Ascending aorta (tissue), 2 donors: Measurements from ENCODE around the gene WIF1. TPM values are rescaled to one million over a fixed set of nuclear protein-coding genes. Genes with fewer than 3 reads are reported as not detected.

Experiments used
- DNase-seq, 2 donors: peaks; one replicate each; pipeline ENCODE4 v3.0.0-alpha.2; 2019; ENCODE audit warnings: low spot score in 2 of 2
- H3K27ac ChIP-seq, 2 donors: fragments of 200-600 bp; sonication (generic); one replicate each; pipeline ENCODE4 v1.5.1; 2016 to 2017; ENCODE audit warnings: mild to moderate bottlenecking in 1 of 2
- H3K27me3 ChIP-seq: fragments of 200-600 bp; sonication (generic); one replicate; pipeline ENCODE4 v1.5.1; 2017
- H3K36me3 ChIP-seq, 2 donors: fragments of 200-600 bp; sonication (generic); one replicate each; pipeline ENCODE4 v1.5.1; 2016
- H3K4me1 ChIP-seq, 2 donors: fragments of 200-600 bp; sonication (generic); one replicate each; pipeline ENCODE4 v1.5.1; 2016 to 2017; ENCODE audit warnings: mild to moderate bottlenecking in 1 of 2
- H3K4me3 ChIP-seq, 2 donors: fragments of 200-600 bp; sonication (generic); one replicate each; pipeline ENCODE4 v1.5.1; 2016 to 2017; ENCODE audit warnings: mild to moderate bottlenecking in 1 of 2
- H3K9me3 ChIP-seq, 2 donors: fragments of 200-600 bp; sonication (generic); one replicate each; pipeline ENCODE4 v1.5.1; 2016
- intact Hi-C: fragments of 100-400 bp; cut with DNase I; formaldehyde crosslinking; loops from one replicate; pipeline ENCODE4 v1.15.1; 2023
- total RNA-seq: library from RNA; depleted of rRNA; stranded (reverse); fragments of >200 nt; gene quantifications from one replicate; pipeline ENCODE4 v1.1.0, GENCODE V29; 2016
- TF ChIP-seq, protein P1 (sequence below), 3 experiments: fragments of 200-600 bp in 2 of 3; fragments of 450-650 bp in 1 of 3; sonication (generic) in 2 of 3; IDR thresholded peaks; one replicate each; pipeline ENCODE4 v1.5.1; 2016 to 2019; ENCODE audit warnings: antibody characterized with exemption in 3 of 3, mild to moderate bottlenecking in 1 of 3, moderate library complexity in 1 of 3

Gene WIF1, protein sequence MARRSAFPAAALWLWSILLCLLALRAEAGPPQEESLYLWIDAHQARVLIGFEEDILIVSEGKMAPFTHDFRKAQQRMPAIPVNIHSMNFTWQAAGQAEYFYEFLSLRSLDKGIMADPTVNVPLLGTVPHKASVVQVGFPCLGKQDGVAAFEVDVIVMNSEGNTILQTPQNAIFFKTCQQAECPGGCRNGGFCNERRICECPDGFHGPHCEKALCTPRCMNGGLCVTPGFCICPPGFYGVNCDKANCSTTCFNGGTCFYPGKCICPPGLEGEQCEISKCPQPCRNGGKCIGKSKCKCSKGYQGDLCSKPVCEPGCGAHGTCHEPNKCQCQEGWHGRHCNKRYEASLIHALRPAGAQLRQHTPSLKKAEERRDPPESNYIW
- total RNA-seq = not detected

DNA sequence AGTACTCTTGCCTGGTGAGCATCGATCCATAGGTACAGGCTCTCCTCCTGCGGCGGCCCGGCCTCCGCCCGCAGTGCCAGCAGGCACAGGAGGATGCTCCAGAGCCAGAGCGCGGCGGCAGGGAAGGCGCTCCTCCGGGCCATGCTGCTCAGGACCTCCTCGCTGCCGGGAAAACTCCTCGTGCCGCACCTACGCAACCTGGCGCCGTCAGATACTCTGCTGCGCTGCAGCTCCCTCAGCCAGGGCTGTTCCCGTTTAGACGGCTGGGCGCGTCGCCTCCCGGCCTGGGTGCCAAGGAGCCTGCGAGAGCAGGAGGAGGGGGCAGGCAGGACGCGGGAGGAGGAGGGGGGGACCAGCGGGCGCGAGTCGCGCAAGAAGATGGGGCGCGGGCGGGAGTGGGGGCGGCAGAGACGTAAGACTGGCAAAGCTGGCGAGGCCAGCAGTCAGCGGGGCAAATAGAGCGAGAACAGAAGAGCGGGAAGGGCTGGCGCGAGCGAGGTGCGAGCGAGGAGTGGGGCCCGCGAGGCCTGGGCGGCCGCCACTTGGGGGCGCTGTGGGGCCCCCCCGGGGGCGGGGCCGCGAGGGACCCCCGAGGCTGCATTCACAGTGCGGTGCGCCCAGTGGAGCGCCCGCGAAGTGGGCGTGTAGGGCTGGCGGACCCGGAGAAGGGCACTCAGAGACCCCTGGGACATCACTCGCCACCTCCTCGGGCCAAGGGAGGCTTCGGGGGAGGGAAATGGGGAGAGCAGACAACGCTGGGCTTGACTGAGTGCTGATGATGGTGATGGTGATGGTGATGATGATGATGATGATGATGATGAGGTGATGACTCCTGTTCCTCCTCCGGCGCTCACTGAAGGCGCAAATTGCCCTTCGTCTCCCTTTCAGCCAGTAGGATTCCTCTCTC is at the start of gene WIF1:
TSS of gene WIF1 (minus strand) at position 257 of the 907 bp plus-strand sequence. CDS start at position 143, 114 bp downstream.
- Histone ChIP-seq H3K4me1 (peaks cover 5 to 8% of the 10 kb centered on the region in 2 donors), H3K27me3 (peaks cover 11% of the 10 kb centered on the region), H3K4me3 (peak within 1 kb of the TSS; percentile 48 to 50), H3K27ac (no peak within 1 kb of the TSS), H3K36me3 (no peaks in the 10 kb centered on the region), H3K9me3 (no peaks in the 10 kb centered on the region)
- DNase-seq = no peak
- TF ChIP-seq, protein P1, sequence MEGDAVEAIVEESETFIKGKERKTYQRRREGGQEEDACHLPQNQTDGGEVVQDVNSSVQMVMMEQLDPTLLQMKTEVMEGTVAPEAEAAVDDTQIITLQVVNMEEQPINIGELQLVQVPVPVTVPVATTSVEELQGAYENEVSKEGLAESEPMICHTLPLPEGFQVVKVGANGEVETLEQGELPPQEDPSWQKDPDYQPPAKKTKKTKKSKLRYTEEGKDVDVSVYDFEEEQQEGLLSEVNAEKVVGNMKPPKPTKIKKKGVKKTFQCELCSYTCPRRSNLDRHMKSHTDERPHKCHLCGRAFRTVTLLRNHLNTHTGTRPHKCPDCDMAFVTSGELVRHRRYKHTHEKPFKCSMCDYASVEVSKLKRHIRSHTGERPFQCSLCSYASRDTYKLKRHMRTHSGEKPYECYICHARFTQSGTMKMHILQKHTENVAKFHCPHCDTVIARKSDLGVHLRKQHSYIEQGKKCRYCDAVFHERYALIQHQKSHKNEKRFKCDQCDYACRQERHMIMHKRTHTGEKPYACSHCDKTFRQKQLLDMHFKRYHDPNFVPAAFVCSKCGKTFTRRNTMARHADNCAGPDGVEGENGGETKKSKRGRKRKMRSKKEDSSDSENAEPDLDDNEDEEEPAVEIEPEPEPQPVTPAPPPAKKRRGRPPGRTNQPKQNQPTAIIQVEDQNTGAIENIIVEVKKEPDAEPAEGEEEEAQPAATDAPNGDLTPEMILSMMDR (IDR thresholded peaks at IDR 0.05) = peak in 1 of 3 experiments; percentile 28
- intact Hi-C loops = no loop called here

DNA sequence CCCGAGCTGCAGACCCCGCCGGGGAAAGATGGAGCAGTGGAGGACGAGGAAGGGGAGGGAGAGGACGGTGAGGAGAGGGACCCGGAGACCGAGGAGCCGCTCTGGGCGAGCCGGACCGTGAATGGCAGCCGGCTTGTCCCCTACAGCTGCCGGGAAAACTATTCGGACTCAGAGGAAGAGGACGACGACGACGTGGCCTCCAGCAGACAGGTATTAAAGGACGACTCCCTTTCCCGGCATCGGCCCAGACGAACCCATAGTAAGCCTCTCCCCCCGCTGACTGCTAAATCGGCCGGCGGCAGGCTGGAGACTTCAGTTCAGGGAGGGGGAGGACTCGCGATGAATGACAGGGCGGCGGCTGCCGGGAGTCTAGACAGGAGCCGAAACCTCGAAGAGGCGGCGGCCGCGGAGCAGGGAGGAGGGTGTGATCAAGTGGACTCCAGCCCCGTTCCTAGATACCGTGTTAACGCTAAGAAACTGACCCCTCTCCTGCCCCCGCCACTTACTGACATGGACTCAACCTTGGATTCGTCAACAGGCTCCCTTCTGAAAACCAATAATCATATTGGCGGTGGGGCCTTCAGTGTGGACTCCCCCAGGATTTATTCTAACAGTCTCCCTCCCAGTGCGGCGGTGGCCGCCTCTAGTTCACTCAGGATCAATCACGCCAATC is 49.2 kb upstream of the WIF1 start:
- peaks cover 2 to 31% of the 10 kb centered on the region in 2 donors for H3K4me1 ChIP-seq
- TF ChIP-seq, protein P1 (IDR thresholded peaks at IDR 0.05) = no peak
- peak overlapping the region; percentile 97 to 99 for H3K27ac ChIP-seq
- peak overlapping the region; percentile 79 to 89 for H3K4me3 ChIP-seq
- intact Hi-C loops = loop anchor here (1.0 to 5.0 kb wide), 2 partner anchors 62 to 108 kb away; partner anchors contain the start of gene MSRB3
- no peaks in the 10 kb centered on the region for H3K36me3 ChIP-seq
- DNase-seq = peak in 1 of 2 donors; percentile 78
- no peaks in the 10 kb centered on the region for H3K9me3 ChIP-seq
- H3K27me3 ChIP-seq = no peaks in the 10 kb centered on the region

DNA sequence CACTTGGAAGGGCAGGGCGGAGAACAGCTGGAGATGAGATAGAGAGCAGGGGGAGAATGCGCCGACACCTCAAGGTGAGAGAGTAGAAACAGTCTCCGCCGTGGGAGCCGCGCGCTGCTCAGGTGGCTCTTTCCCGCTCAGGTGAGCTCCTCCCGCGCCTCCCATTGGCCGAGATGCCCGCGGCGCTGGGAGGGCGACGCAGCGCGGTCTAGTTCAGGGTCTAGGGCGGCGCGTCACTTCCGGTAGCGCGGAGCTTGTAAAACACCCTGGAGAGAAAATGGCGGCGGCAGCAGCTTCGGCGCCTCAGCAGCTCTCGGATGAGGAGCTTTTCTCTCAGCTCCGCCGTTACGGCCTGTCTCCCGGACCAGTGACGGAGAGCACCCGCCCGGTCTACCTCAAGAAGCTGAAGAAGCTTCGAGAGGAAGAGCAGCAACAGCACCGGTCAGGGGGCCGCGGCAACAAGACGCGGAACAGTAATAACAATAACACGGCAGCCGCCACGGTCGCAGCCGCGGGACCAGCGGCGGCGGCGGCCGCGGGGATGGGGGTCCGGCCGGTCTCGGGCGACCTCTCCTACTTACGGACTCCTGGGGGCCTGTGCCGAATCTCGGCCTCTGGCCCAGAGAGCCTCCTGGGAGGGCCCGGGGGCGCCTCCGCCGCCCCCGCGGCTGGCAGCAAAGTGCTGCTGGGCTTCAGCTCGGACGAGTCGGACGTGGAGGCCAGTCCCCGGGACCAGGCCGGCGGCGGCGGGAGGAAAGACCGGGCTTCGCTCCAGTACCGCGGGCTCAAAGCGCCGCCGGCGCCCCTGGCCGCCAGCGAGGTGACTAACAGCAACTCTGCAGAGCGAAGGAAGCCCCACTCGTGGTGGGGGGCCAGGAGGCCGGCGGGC is 48.5 kb upstream of the WIF1 start, which contains the start of gene LEMD3:
TSS of gene LEMD3 (plus strand) at position 264 of the 889 bp plus-strand sequence. CDS start at position 278, 14 bp downstream.
- H3K27me3 ChIP-seq = no peaks in the 10 kb centered on the region
- TF ChIP-seq, protein P1 (IDR thresholded peaks at IDR 0.05) = peak in 1 of 3 experiments; percentile 1
- peak within 1 kb of the TSS; percentile 97 to 99 for H3K27ac ChIP-seq
- intact Hi-C loops = loop anchor here (1.0 to 10.0 kb wide), 4 partner anchors 63 to 865 kb away; partner anchors contain the start of gene MSRB3
- H3K36me3 ChIP-seq = no peaks in the 10 kb centered on the region
- peak; percentile 82 to 97 for DNase-seq
- peaks cover 2 to 28% of the 10 kb centered on the region in 2 donors for H3K4me1 ChIP-seq
- no peaks in the 10 kb centered on the region for H3K9me3 ChIP-seq
- H3K4me3 ChIP-seq = peak within 1 kb of the TSS; percentile 79 to 89

DNA sequence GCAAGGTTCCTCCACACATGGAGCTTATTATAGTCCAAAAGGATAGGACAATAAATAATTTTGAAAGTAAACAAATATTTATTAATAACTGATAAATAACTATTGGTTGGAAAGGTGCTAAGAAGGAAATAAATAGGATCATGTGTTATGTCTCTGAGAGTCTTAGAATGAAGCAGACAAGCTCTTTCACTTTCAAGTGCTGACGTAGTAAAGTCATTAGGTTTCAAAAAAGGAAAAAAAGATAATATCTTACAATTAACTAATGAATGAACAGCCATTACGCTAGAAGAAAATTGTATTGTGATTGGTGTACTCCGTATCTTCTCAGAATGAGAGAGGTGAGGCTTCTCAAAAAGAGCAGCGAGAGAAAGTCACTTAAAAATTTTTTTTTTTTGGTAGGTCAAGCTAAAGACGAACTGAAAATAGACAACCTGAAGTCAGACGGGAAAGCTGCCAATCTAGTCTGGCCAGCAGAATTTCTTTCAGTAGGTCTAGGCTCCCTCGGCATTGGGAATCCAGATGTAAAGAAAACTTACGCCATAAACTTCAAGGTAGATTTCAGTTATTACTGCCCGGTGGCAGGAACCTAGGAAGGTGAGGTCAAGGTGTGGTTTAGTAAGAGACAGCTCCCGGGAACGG is 47.7 kb upstream of the WIF1 start:
- Histone ChIP-seq H3K27me3 (no peaks in the 10 kb centered on the region), H3K4me3 (peak overlapping the region; percentile 79 to 89), H3K27ac (peak overlapping the region; percentile 97 to 99), H3K9me3 (no peaks in the 10 kb centered on the region), H3K36me3 (no peaks in the 10 kb centered on the region), H3K4me1 (peaks cover 2 to 28% of the 10 kb centered on the region in 2 donors)
- intact Hi-C loops = loop anchor here (5.0 to 10.0 kb wide), 2 partner anchors 84 to 866 kb away; no protein-coding TSS in a partner anchor
- TF ChIP-seq, protein P1 (IDR thresholded peaks at IDR 0.05) = no peak
- no peak for DNase-seq
